HG03558 (cell line): ENCODE results near the gene EFR3B.

ENCODE experiments used
- ATAC-seq: cut with Tn5 transposase; IDR thresholded peaks from one replicate; pipeline ENCODE4 v1.9.1; 2021; ENCODE audit warnings: moderate number of reproducible peaks; ENCODE audit not compliant: unreplicated experiment; ENCODE audit errors: extremely low read depth

Gene EFR3B

DNA sequence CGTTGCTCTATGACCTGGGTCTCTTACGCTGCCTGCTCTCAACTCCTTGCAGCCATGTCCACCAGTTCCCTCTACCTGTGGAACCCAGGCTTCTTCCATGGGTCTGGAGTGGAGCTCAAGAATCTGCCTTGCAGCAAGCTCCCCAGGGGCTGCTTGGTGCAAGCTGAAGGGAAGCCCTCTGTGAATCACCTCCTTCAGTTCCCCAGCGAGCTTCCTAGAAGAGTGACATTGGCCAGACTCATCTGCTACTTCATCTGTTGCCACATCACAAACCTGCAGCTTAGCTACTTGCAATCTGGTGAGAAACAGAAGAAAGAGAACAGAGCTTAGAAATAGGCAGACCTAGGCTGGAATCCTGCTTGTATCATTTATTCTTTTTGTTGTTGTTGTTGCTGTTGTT, 9.8 kb upstream of the EFR3B start:
- no peak for ATAC-seq

DNA sequence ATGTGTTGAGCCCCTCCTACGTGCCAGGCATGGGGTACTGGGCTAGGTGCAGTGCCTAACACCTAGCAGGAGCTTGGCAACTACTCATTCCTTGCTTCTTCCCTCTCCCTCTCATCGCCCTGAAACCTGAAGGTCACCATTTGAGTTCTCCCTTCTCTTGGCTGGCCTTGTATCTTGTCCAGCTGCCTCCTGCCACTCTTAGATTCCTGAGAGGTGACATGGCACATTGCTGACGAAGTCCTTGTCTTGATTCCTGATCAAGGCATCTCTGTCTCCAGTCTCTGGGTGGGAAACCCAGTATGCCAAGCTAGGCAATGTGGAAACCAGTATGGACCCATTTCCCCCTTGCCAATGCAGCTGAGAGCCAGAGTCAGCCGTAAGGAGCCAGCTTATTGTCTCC, 9.0 kb upstream of the EFR3B start:
- ATAC-seq, result no peak

DNA sequence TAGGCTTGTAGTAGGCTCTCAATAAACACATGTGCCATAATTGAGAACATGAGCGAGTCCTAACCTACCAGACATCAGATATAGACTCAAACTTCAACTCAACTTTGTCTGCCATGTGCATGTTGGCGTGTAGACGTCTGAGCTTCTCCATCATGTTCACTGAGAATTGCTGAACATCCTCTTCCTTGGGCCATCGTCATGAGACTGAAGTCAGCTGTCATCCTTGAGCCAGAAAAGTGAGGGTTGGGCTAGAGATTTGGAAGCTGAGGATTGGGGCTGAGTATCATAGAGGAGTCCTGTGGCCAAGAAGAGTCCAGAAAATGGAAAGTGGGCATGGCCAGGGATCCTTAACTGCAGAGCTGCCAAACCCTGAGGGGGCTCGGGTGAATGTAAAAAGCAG, 7.8 kb upstream of the EFR3B start:
- ATAC-seq, result no peak

DNA sequence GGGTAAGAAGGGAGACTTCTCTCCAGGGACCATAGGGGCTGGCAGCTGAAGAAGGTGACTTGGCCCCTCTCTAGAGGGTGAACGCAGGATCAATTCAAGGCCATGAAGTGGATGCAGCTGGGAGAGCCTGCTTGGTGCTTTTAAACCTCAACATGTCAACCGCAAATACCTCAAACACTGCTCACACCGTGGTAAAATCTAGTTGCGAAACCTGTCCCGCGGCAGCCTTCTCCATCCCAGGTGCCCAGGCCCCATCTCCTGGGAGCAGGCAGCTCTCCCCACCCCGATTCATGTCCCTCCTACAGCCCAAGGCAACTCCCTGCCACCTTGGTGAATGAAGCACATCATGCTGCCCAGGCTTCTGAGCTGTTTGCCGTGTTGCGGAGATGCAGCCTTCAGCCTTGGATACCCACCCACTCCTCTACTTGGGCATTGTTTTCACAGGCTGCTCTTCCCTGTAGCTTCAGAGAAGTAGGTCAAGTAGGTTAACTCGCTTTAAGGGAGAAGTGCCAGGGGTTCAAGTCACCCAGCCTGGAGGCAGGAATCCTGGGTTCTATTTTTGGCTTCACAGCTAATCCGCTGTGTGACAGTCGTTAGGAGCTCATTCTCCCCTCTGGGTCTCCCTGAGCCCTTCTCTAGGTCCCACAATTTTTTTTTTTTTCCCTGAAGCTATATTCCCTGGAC, 6.2 kb upstream of the EFR3B start:
- ATAC-seq, result no peak

DNA sequence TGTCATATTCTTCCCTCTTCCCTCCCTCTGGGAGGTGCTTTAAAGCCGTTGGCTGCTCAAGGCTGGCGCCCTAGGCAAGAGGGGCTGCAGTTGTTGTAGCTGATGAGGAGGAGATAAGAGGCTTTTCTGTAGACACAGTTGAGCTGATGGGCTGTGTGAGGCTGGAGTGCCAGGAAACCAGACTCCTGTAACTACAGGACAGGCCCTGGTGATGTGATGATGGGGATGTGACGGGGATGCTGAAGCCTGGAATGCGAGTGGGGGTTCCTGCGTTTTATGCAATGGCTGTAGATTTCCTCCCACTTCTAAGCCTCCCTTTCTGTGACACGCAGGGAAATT, 5.7 kb upstream of the EFR3B start:
- ATAC-seq, result no peak

DNA sequence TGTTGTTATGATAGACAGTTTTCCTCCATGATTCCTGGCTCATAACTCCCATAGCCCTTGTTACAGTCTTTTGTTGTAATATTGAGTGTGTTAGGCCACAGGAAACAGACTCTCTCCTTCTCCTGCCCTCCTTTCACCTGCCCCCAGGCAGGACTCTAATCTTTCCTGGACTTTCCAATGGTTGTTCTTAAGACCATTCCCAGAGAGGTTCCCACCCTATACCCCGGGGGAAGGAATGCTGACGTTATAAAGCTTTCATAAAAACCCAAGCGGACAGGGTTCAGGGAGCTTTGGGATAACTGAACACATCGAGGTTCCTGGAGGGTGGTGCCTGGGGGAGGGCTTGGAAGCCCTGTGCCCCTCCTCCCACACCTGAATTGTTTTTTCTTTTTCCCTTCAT, 2.8 kb upstream of the EFR3B start:
- ATAC-seq, result no peak

DNA sequence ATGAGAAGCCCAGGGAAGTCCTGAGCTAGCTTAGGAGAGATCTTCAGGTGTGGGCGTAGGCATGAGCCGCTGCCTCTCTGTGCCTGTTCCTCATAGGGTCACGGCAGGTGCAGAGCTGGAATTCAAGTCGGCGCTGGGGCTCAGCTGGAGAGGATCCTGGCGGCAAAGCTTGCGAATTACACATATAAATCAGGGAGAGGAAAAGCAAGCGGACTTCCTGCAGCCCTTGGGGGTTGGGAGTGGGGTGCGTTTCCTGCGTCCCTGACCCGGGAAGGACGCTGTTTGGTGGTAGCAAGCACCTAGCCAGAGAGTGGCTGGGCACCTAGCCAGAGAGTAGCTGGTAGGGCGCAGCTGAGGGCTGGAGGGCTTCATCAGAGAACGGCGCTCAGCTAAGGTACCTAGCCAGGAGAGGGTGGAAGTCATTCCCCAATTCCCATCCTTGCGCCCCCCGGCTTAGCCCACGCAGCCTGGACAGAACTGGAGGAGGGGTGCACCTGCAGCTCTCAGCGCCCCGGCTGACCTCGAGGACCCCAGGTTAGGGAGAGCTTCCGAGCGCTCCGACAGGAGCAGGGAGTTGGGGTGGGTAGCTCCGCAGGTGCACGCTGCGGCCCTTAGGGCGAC, 459 bp upstream of the EFR3B start:
- ATAC-seq, result no peak

DNA sequence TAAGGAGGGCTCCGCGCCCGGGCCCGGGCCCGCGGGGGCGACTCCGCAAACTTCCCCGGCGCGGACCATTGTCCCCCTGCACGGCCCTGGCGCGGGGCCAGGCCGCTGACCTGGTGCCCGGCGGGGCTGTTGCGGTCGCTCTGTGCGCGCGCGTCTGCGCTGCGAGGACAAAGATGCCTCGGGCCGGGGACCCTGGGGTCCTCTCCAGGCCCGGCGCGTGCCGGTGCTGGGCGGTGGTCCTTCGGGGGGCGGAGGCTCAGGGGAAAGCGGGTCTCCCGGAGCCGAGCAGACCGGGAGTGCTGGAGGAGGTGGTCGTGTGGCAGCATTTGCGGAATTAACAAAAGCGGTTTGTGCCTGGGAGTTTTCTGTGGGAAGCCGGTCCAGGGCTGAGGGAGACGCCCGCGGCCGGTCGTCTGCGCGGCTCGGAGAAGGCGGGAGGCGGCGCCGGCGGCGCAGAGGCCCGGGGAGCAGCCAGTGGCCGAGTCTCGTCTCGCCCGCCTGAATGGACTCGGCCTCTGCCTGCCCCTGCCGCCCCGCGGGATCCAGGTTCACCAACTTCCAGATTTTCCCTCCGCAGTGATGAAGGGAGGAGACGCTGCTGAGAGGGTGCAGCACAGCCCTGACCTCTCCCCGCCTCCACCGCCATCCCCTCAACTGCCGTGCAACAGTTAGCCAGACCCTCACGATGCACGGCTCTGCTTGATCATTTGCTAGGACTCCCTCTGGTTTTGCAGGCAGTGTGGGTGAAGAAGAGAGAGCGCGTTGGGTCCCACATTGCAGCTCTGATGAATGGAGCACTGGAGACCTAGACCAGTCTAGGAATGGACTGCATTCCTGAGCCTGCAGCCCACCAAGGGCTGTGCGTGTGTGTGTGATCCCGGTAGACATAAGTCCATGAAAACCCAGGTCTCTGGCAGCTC, 705 bp downstream of the EFR3B start:
- ATAC-seq, result no peak

DNA sequence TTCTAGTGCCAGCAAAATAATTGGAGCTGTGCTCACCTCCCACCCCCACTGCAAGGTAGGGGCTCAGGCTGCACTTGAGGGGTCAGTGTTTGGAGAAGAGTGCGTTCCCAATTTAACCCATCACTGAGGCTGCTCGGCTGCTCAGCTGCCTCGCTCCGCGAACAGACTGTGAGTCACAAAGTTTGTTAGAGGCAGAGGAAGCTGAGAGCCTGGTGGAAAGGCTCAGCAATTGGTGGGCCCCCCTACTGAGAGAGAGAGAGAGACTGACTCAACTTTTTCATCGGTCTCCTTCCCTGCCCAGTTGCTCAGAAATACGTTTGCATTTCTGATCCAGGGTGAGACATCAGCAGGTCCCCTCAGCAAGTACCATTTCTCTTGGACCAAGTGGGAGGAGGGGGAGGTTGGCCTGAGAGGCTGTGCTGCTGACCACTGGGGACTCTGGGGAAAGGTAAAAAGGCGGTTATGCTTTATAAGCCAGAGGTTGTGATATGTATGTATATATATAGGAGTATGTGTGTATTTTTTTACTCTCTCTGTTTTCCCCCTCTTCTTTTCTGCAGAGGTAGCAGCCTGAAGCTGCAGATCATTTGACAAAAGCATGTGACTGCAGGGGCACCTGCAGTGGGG, 1.5 kb downstream of the EFR3B start:
- no peak for ATAC-seq

DNA sequence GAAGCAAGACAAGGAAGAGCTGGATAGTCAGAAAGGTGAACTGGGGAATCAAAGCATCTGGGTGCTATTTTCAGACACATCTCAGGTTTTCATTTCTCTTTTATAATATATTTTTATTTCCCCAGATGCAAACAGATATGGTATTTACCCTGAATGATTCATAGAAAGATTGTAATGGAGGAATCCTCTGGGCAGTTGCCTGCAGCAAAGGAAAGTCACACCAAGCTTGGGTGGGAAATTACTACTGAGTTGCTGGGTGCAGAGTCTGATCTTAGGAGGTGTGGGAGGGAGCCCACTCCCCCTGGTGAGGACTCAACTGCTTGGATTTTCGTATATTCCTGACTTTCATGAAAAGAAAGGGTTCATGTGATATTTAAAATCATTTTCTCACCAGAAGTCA, 2.1 kb downstream of the EFR3B start:
- no peak for ATAC-seq

DNA sequence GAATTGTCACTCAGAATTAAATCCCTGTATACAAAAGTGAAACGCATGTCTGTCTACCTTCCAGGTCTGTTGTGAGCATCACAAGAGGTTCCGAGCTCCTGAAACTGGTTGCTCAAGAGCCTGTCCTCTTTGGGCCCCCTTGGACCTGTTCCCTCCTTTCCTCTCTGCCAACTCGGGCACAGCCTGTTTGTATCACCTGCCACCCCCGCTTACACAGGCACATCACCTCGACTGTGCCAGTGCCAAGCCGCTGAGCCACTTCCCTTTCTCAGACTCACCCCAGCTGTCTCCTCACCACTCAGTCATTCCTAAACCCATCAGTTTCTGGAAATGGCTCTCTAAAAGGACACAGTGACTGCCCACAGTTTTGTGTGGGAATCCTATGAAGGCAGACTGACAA, 3.1 kb downstream of the EFR3B start:
- ATAC-seq, result no peak

DNA sequence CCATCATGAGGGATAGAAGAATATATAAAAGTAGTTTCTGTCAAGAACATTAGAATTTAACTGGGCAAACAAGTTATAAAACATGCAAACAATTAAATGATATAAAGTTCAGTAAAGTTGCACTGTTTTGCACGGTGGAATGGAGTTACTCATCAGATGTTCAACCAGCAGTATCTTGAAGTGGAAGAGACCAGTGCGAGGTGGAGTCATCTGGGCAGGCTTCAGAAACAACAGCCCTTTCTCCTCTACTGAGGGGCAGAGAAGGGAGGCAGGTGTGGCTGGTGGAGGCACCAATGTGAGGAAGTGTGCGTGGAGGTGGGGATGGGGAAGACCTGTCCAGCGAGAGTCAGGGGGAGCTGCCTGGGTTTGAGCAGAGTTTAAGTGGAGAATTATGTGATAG, 7.5 kb downstream of the EFR3B start:
- no peak for ATAC-seq

DNA sequence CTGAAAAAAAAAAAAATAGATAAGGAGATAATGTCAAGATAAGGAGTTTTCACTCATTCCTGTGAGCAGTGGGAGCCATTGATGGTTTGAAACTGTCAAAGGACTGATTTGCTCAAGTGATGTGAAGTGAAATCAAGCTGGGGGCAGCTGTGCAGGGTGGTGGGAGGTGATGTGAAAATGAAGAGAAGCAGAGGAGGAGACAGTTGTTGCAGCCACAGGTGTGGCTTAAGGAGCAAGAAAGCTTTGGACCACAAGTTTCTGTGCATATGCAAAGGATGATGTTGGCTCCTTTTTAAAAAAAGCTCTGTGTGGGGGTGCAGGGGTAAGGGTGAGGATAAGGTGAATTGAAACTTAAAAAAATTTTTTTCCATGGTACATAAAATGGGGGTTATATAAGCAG, 8.3 kb downstream of the EFR3B start:
- ATAC-seq, result no peak

DNA sequence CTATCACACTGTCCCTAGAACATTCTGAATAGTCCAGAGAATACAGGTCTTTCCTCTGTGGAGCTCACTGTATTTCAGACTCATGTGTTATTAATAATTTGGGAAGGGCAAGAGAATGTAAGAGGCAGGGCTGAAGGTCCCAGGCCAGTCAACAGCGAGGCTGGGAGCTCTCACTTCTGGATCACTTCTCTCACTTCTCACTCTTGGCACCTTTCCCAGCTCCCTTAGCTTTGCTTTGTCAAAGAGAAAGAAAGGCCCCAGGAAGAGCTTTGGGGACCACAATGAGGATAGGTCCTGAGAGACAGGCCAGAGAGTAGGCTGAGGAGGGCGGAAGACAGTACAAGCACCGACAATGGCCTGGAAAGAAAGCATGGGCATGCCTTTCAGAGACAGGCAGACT, 11.2 kb downstream of the EFR3B start:
- no peak for ATAC-seq

DNA sequence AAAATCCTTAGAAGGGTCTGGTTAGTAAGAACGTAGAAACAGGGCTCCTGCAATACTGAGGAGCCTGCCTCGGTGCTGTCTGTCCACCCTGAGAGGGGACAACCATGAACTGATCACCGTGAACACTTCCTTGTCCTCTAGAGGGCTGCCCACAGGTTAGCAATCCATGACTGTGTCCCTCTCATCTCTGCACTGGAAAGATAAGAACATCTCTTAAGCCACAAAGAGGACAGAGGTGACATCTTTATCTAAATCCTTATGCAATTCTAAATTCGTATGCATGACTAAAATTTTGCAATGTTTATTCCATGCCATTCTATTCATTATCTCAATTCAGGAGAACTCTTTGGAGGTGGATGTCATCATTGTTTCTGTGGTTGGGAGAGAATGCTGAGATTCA, 12.8 kb downstream of the EFR3B start:
- ATAC-seq, result no peak

DNA sequence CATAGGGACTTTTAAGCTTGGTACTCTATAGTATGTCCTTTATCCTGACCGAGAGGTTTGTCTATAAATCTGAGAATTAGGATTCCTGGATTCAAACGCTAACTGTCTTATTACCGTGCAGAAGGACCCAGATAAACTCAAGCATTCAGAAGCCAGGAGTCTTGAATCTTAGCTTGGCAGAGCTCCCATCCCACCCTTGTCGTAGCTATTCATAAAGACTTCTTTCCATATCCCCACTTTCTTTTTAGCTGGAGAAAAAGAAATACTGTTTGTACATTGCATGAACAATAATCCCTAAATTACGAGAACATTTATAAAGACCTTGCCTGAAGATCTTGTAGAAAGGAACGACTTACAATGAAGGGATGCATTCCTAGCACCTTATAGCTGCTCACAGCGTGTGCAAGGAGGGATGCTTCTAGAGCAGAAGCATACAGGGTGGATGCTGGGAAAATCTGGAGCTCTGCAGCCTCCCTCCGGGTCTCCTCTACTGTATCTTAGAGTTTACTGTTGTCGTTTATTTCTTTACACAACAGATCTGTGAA, 13.6 kb downstream of the EFR3B start:
- no peak for ATAC-seq

DNA sequence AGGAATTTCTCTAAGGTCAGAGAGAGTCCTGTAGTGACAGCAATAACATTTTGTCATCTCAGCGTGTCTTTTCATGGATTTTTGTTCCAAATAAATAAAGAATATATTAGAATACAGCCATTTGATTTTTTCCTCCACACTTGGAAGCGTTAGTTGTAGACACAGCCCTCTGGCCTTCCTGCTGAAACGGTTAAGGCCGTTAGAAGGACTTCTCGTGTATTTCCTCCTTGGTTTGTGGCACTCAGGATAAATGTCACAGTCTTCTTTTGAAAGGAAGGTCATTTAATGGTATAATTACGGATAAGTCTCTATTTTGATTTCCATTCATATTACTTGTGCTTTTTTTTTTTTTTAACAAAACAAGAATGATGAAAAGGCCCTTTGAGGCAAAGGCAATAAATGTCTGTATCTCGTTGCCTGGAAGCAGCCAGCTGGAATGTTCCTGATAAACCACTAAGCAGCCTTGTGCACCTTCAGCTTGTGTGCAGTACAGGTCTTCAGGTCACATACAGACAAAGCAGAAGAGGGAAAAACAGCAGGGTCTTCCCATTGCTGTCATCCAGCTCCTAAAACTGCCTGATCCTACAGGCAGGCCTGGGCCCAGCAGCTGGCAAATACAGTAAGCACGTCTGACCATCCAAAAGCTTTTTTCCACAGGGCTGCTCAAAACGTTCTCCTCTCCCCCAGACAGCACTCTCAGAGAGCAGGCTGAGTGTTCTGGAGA, 14.4 kb downstream of the EFR3B start:
- ATAC-seq, result no peak

DNA sequence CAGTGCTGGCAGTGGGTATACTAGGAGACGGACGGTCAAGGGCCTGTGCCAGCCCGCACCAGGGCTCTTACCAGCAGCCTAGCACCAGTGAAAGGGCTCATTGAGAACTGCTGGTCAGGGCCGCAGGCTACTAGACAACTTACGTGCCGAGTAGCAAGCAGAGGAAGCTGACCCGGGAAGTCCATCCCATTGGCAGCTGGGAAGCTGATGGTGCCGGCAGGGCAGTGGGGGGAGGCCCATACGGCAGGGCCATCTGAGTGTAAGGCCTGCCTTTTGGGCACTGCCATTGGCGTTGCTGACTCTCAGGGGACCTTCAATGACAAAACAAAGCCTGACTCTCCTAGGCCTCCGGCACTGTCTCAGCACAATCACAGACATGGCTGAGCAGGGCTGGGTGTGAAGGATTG, 20.6 kb downstream of the EFR3B start:
- no peak for ATAC-seq

DNA sequence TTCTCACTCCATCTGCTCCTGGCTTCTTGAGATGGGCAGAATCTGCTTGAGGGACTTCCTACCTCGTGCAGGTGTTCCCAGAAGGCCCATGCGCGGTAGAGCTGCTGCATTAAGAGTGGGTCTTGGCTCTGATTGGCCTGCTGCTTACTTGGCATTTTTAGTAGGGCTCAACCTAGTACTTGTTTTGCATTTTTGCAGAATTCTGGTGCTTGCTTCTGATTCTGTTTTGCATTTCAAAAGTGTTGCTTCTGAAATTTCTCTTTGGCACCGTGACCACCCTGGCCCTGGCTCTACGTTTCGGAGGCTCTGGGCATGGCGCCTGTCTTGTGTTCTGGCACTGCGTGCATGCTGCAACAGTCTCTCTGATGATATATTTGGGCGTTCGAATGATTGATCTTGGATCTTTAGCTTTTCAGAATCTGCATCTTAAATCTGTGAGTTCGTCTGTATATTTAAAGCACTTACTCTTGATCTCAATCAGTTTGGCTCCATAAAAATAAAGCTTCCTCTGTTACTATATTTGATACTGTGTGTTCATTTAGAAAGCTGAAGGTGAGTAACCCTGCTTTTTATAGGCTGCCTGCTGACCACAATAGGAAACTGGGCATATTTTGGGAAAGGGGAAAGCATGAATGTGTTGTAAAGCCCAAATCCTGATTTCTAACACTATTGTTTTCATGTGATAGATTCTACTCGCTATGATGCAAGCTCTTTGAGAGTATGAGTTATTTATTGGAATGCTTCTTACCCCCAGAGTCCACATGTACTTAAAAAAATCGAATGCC, 22.2 kb downstream of the EFR3B start:
- no peak for ATAC-seq
